ENCODE data around the gene REXO5.
A peak's percentile ranks its signal among the peaks of the same experiment; 100 is the strongest.
"Not testable (repeated sequence)": the region's sequence is repeated elsewhere in the genome, so short reads cannot be mapped to it uniquely, and the experiment has no call there.

Gene REXO5

GRCh38 chr16:20803192-20803560, 3.2 kb upstream of the REXO5 start:
- no peak for DNase-seq (ENCODE audit: low read depth)

GRCh38 chr16:20803561-20804214, 2.6 kb upstream of the REXO5 start:
- no peak for DNase-seq (ENCODE audit: low read depth)

DNA sequence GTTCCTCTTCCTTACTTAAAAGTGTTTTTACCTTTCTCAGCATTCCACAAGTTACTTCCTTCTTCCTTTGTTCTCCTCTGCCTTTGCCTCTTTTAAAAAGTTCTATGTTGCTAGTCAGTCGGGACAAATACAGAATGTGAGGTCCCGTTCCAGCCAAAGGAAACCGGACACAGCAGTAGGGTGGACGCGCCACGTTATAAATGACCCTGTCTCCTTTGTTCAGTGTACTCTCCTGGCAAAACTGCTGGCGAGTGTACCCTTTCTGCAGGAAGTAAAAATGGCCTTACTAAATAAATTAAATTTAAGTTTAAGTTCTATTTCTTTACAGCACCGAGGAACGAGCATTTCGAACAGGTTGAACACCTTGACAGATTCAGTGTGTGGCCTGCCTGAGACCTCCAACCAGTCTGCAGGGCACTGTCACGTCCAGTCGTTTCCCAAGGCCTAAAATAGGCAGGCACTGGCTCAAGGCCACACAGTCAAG, 601 bp upstream of the REXO5 start:
- not testable (repeated sequence) for DNase-seq (ENCODE audit: low read depth)

GRCh38 chr16:20807862-20808261, 1.5 kb downstream of the REXO5 start:
- DNase-seq (ENCODE audit: low read depth) = no peak

DNA sequence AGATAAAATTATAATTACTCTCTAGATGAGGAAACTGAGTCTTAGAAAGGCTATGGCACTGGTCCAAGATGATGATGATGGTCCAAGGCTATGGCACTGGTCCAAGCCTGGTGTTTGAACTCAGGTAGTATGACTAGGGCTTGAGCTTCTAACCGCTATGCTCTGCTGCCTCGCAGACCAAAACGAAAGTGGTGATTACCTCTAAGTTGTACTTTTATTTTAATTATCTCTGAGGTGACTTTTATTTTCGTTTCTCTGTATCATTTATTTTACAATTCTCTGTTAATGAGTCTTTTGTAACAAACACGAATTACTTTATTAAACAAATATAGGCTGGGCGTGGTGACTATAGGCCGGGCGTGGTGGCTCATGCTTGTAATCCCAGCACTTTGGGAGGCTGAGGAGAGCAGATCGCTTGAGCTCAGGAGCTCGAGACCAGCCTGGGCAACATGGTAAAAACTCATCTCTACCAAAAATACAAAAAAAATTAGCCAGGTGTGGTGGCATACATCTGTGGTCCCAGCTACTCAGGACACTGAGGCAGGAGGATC, 5.6 kb downstream of the REXO5 start:
- no peak for DNase-seq (ENCODE audit: low read depth)

DNA sequence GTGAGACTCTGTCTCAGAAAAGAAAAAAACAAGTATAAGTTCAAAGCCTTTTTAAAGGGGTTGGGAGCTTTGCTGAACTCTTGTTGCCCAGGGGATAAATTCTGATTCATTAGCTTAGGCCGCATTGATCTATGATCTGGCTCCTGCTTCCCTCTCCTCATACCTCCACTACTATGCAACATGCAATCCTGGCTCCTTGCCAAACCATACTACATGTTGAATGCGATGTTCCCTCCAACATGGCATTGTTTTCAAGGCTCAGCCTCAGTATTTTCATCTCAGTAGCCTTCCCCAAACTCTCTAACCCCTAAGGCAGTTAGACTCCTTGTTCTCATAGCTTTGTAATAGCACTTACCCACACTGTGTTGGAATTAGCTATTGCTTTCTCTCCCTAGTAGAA, 6.2 kb downstream of the REXO5 start:
- no peak for DNase-seq (ENCODE audit: low read depth)

DNA sequence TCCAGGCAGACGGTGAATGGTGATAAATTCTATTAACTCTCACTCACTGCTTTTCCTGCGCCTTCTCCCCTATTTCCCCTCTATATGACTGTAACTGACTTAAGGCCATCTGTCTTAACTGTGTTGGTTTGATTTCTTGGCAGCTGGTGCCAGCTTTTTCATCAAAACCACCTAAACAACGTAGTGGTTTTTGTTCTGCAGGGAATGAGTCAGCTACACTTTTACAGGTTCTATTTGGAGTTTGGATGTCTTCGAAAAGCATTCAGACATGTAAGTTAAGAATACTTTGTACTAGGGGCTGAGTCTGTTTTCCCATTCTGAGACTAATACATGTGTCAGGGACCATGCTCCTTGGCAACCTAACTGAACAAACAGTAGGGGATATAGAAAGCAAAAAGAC, 8.5 kb downstream of the REXO5 start:
- no peak for DNase-seq (ENCODE audit: low read depth)

DNA sequence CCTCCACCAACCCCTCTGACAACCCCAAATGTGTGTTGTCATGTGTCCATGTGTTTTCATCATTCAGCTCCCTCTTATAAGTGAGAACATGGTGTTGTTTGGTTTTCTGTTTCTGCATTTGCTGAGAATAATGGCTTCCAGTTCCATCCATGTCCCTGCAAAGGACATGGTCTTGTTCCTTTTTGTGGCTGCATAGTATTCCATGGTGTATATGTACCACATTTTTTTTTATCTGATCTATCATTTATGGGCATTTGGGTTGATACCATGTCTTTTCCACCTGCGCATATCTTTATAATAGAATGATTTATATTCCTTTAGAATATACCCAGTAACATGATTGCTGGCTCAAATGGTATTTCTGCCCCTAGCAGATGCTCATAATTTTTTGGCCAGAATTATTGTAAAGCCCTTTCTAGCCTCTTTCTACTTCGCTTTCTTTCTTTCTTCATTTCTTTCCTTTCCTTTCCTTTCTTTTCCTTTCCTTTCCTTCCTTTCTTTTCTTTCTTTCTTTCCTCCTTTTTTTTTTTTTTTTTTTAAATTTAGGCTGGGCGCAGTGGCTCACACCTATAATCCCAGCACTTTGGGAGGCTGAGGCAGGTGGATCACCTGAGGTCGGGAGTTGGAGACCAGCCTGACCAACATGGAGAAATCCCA, 12.7 kb downstream of the REXO5 start:
- DNase-seq (ENCODE audit: low read depth) = no peak

DNA sequence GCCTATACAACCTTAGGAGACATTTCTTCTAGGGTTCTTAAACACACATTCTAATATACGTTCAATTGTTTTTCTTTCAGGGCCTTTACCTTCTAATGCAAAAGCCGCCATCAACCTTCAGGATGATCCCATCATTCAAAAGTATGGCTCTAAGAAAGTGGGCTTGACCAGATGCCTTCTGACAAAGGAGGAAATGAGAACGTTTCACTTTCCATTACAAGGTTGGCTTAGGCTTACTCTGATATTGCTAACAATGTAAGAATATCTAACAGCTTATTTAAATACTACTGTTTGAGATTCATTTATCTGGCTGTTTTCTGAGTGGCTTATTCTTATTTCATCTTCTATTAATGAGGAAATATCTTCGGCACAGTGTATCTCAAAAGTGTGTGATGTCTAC, 15.4 kb downstream of the REXO5 start:
- DNase-seq (ENCODE audit: low read depth) = no peak

DNA sequence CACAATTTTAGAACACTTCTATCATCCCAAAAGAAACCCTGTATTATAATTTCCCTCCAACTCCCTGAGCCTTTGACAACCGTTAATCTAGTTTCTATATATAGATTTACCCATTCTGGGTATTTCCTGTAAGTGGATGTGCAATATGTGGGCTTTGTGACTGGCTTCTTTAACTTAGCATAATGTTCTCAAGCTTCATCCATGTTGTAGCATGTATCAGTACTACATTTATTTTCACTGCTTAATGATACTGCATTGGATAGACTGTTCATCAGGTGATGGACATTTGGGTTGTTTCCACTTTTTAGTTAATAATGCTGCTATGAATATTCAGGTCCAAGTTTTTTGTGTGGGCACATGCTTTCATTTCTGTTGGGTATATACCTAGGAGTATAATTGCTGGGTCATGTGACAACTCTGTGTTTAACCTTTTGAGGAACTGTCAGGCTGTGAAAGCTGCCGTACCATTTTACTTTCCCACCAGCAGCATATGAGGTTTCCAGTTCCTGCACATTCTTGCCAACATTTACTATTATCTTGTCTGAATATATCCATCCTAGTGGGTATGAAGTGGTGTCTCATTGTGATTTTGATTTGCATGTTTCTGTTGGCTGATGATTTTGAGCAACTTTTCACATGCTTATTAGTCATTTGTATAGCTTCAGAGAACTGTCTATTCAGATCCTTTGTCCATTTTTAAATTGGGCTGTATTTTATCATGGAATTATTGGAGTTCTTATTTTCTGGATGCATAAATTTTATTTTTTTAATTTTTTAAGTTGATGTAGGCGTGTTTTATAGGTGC, 16.4 kb downstream of the REXO5 start:
- no peak for DNase-seq (ENCODE audit: low read depth)

- DNase-seq (ENCODE audit: low read depth) = no peak
These were observed 19.8 kb downstream of the REXO5 start for GRCh38 chr16:20826039-20826566.

DNA sequence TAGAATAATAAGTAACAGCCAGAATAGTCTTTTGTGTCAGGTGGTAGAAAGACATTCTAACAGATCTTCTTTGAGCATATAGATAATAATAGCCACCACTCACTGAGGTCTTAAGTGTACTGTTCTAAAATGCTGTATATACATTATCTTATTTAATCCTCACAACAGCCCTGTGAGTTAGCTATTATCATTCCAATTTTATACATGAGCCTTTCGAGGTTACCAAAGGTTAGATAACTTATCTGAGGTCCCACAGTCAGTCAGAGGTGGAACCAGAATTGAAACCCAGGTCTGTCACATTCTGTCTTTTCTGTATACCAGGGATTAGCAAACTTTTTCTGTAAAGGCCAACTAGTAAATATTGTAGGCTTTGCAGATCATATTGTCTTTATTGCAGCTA, 23.2 kb downstream of the REXO5 start:
- DNase-seq (ENCODE audit: low read depth) = no peak

GRCh38 chr16:20830372-20830771, 24.0 kb downstream of the REXO5 start:
- DNase-seq (ENCODE audit: low read depth) = no peak

- no peak for DNase-seq (ENCODE audit: low read depth)
These were observed 26.8 kb downstream of the REXO5 start for GRCh38 chr16:20833086-20833485.

GRCh38 chr16:20838240-20838639, 31.9 kb downstream of the REXO5 start:
- DNase-seq (ENCODE audit: low read depth) = no peak

DNA sequence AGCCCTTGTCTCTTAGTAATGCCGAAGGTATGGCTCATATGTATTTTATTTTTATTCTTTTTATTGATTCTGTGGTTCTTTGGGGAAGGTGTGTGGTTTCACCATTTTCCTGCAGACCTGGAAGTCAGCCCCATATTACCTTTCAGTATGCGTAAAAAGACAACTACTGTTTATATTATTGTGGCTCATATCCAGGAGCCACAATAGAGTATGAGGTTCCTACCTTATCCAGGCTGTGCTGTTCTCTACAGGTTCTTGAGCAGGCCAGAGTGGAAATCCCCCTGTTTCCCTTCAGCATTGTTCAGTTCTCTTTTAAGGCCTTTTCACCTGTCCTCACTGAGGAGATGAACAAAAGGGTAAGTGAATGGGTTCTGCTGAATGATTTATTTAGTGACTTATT, 33.2 kb downstream of the REXO5 start:
- no peak for DNase-seq (ENCODE audit: low read depth)

DNA sequence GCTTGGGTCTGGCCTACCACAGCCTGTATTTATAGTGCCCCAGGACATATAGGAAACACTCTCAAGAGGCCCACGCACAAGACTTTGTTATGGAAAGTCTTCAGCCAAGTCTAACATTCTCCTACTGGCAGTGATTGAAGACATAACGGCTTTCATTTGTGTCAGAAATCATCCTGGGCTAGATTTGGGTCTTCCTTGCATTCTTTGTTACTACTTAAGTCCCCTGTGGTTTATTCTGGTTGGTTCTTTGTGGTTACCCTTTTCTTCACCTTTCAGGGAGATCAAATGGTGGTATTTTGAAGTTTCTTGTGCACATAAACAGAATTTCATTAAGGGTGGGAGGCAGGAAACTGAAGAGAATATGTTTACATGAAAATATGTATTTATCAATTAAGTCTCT, 37.7 kb downstream of the REXO5 start:
- DNase-seq (ENCODE audit: low read depth) = no peak

DNA sequence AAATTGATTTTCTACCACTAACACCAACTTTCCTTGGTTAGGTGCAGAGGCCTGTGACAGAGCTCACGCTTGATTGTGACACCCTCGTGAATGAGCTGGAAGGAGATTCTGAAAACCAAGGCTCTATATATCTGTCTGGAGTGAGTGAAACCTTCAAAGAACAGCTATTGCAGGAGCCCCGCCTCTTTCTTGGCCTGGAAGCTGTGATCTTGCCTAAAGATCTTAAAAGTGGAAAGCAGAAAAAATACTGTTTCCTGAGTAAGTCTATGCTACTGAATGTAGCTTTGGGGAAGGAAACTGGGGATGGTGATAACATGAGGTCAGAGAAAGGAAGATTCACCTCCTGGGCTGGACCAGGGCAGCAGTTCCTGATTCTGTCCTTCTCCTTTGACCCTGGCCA, 38.3 kb downstream of the REXO5 start:
- no peak for DNase-seq (ENCODE audit: low read depth)

- DNase-seq (ENCODE audit: low read depth) = no peak
These were observed 39.7 kb downstream of the REXO5 start for GRCh38 chr16:20846030-20846429.

- DNase-seq (ENCODE audit: low read depth) = no peak
These were observed 40.2 kb downstream of the REXO5 start for GRCh38 chr16:20846551-20846950.

- DNase-seq (ENCODE audit: low read depth) = no peak
These were observed 41.2 kb downstream of the REXO5 start for GRCh38 chr16:20847550-20847949.

- peak; percentile 54 for DNase-seq (ENCODE audit: low read depth)
These were observed 43.5 kb downstream of the REXO5 start for GRCh38 chr16:20849589-20850390.
